ENCODE data around the gene CFAP45. TPM values are rescaled to one million over a fixed set of nuclear protein-coding genes. Genes with fewer than 3 reads are reported as not detected.
"Not testable (repeated sequence)": the region's sequence is repeated elsewhere in the genome, so short reads cannot be mapped to it uniquely, and the experiment has no call there.

CFAP45 gene
- total RNA-seq, 1 donor from 2014 or later: 0.49 TPM

DNA sequence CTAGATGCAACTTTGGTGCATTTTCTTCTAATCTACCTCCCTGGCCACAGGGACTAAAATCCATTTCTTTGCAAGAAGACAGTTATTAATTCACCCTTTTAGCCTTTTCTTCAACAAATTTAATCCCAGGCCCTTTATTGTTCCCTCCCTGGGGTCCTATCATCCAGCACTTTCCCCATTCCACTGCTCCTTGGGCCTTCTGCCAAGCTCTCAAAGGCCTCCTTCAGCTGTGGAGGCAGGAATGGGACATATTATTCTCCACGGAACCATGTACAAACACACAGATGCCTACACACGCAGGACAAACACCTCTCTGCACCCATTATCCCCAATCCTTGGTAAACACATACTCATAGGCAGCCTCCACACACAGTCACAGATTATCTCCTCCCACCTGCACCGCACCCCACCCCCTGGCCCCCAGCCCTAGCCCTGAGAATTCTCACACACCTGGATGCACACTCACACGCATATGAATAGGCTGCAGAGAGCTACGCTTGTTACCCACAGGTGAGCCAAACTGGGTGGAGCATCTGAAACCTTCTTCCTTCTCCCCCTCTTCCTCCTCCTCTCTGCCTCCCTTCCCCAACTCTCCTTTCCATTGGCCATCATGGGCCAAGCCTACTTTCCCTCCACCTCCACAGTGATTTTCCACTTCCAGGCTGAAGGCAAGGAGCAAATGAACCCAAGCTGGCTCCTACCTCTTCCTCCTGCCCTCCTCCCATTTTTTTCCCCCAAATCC, 13.7 kb upstream of the CFAP45 start:
- TF ChIP-seq, protein P1, sequence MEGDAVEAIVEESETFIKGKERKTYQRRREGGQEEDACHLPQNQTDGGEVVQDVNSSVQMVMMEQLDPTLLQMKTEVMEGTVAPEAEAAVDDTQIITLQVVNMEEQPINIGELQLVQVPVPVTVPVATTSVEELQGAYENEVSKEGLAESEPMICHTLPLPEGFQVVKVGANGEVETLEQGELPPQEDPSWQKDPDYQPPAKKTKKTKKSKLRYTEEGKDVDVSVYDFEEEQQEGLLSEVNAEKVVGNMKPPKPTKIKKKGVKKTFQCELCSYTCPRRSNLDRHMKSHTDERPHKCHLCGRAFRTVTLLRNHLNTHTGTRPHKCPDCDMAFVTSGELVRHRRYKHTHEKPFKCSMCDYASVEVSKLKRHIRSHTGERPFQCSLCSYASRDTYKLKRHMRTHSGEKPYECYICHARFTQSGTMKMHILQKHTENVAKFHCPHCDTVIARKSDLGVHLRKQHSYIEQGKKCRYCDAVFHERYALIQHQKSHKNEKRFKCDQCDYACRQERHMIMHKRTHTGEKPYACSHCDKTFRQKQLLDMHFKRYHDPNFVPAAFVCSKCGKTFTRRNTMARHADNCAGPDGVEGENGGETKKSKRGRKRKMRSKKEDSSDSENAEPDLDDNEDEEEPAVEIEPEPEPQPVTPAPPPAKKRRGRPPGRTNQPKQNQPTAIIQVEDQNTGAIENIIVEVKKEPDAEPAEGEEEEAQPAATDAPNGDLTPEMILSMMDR (IDR thresholded peaks at IDR 0.05; ENCODE audit: partially characterized antibody, unreplicated experiment): no peak
- peaks cover 6% of the 10 kb centered on the region for H3K4me1 Mint-ChIP-seq (ENCODE audit: low read depth, unreplicated experiment)
- peaks cover 3% of the 10 kb centered on the region for H3K36me3 Mint-ChIP-seq (ENCODE audit: unreplicated experiment)
- no peak overlapping the region for H3K27ac Mint-ChIP-seq (ENCODE audit: unreplicated experiment)
- H3K9me3 Mint-ChIP-seq (ENCODE audit: unreplicated experiment): peaks cover 10% of the 10 kb centered on the region
- peaks cover 17% of the 10 kb centered on the region for H3K27me3 Mint-ChIP-seq (ENCODE audit: unreplicated experiment)
- DNase-seq: no peak
- no peak overlapping the region for H3K4me3 Mint-ChIP-seq (ENCODE audit: unreplicated experiment)

- peaks cover 3% of the 10 kb centered on the region for H3K36me3 Mint-ChIP-seq (ENCODE audit: unreplicated experiment)
- H3K4me3 Mint-ChIP-seq (ENCODE audit: unreplicated experiment): no peak overlapping the region
- DNase-seq: no peak
- H3K27me3 Mint-ChIP-seq (ENCODE audit: unreplicated experiment): peaks cover 17% of the 10 kb centered on the region
- H3K4me1 Mint-ChIP-seq (ENCODE audit: low read depth, unreplicated experiment): peaks cover 6% of the 10 kb centered on the region
- H3K27ac Mint-ChIP-seq (ENCODE audit: unreplicated experiment): no peak overlapping the region
- peaks cover 10% of the 10 kb centered on the region for H3K9me3 Mint-ChIP-seq (ENCODE audit: unreplicated experiment)
- TF ChIP-seq, protein P1 (IDR thresholded peaks at IDR 0.05; ENCODE audit: partially characterized antibody, unreplicated experiment): no peak
Measured at GRCh38 chr1:159911326-159912070, 11.5 kb upstream of the CFAP45 start.

DNA sequence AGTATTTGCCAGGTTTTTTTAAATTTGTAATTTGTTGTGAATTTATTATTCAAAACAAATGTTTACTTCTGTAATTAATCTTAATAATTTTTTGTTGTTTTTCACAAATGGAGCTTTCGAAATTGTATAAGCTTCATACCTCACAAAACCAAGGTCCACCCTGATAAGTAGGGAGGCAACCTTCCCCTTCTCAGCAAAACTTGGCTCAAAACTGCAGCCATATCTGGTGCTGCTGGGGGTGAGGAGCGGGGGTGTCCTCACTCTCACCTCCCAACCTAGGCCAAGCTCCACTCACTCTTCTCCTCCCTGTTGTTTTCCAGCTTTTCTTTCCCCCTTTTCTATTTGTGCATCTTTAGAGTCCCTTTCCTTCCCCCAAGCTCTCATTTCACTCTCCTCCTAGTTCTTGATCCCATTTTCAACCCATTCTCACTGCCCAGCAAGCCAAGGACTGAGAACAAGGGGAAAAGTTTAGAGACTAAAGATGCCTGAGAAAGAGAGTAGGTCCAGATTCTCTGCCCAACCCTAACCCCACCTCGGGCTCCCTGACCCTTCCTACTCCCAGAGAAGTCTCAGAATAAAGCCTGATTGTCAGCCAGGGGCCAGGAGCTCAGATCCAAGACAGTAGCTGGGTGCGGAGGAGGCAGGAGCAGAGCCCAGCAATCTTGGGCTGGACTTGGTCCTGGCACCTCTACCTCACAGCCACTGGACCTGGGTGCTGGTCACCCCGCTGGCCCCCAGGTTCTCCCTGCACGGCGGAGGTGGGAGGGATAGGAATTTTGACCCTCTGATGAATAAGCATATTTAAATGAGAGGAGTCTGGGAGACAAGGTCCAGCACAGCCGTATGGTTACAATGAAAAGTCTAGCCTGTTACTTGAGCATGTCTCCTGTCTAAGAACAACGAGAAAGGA, 8.3 kb upstream of the CFAP45 start:
- H3K36me3 Mint-ChIP-seq (ENCODE audit: unreplicated experiment): peaks cover 11% of the 10 kb centered on the region
- H3K4me3 Mint-ChIP-seq (ENCODE audit: unreplicated experiment): no peak overlapping the region
- no peaks in the 10 kb centered on the region for H3K4me1 Mint-ChIP-seq (ENCODE audit: low read depth, unreplicated experiment)
- H3K27ac Mint-ChIP-seq (ENCODE audit: unreplicated experiment): no peak overlapping the region
- peaks cover 7% of the 10 kb centered on the region for H3K9me3 Mint-ChIP-seq (ENCODE audit: unreplicated experiment)
- TF ChIP-seq, protein P1 (IDR thresholded peaks at IDR 0.05; ENCODE audit: partially characterized antibody, unreplicated experiment): no peak
- DNase-seq: no peak
- peaks cover 4% of the 10 kb centered on the region for H3K27me3 Mint-ChIP-seq (ENCODE audit: unreplicated experiment)

- no peak overlapping the region for H3K27ac Mint-ChIP-seq (ENCODE audit: unreplicated experiment)
- H3K9me3 Mint-ChIP-seq (ENCODE audit: unreplicated experiment): peaks cover 5% of the 10 kb centered on the region
- TF ChIP-seq, protein P1 (IDR thresholded peaks at IDR 0.05; ENCODE audit: partially characterized antibody, unreplicated experiment): no peak
- H3K4me3 Mint-ChIP-seq (ENCODE audit: unreplicated experiment): no peak overlapping the region
- peaks cover 8% of the 10 kb centered on the region for H3K36me3 Mint-ChIP-seq (ENCODE audit: unreplicated experiment)
- no peak for DNase-seq
- H3K4me1 Mint-ChIP-seq (ENCODE audit: low read depth, unreplicated experiment): no peaks in the 10 kb centered on the region
- H3K27me3 Mint-ChIP-seq (ENCODE audit: unreplicated experiment): peaks cover 4% of the 10 kb centered on the region
Measured at GRCh38 chr1:159906960-159907359, 7.0 kb upstream of the CFAP45 start.

- H3K36me3 Mint-ChIP-seq (ENCODE audit: unreplicated experiment); H3K27me3 Mint-ChIP-seq (ENCODE audit: unreplicated experiment); H3K4me3 Mint-ChIP-seq (ENCODE audit: unreplicated experiment); DNase-seq; H3K4me1 Mint-ChIP-seq (ENCODE audit: low read depth, unreplicated experiment); H3K27ac Mint-ChIP-seq (ENCODE audit: unreplicated experiment); H3K9me3 Mint-ChIP-seq (ENCODE audit: unreplicated experiment): not testable (repeated sequence)
Measured at GRCh38 chr1:159904036-159904435, 4.1 kb upstream of the CFAP45 start.

Data from glutamatergic neuron (in vitro differentiated cells).